Right kidney (tissue), 1 donor: Measurements from ENCODE around the gene UPK3B.
"Not testable (repeated sequence)": the region's sequence is repeated elsewhere in the genome, so short reads cannot be mapped to it uniquely, and the experiment has no call there.

Experiments
- DNase-seq: peaks from one replicate; pipeline ENCODE4 v3.0.0-alpha.2; 2016

The UPK3B gene

GRCh38 chr7:76487969-76488368 is 22.4 kb upstream of the UPK3B start:
- DNase-seq, result not testable (repeated sequence)

- DNase-seq, result not testable (repeated sequence)
Measured at GRCh38 chr7:76492139-76492538, 18.2 kb upstream of the UPK3B start.

GRCh38 chr7:76495717-76496116 is 14.6 kb upstream of the UPK3B start:
- not testable (repeated sequence) for DNase-seq

GRCh38 chr7:76497918-76498582 is 12.3 kb upstream of the UPK3B start:
- DNase-seq, result not testable (repeated sequence)

- DNase-seq, result not testable (repeated sequence)
Measured at GRCh38 chr7:76498583-76499200, 11.7 kb upstream of the UPK3B start.

GRCh38 chr7:76499201-76499923 is 11.0 kb upstream of the UPK3B start:
- DNase-seq, result not testable (repeated sequence)

GRCh38 chr7:76499924-76500241 is 10.5 kb upstream of the UPK3B start:
- not testable (repeated sequence) for DNase-seq

GRCh38 chr7:76502224-76502623 is 8.1 kb upstream of the UPK3B start:
- not testable (repeated sequence) for DNase-seq

- not testable (repeated sequence) for DNase-seq
Measured at GRCh38 chr7:76502836-76503235, 7.5 kb upstream of the UPK3B start.

GRCh38 chr7:76503244-76503643 is 7.1 kb upstream of the UPK3B start:
- DNase-seq, result not testable (repeated sequence)

- not testable (repeated sequence) for DNase-seq
Measured at GRCh38 chr7:76504351-76505167, 5.8 kb upstream of the UPK3B start.

- no peak for DNase-seq
Measured at GRCh38 chr7:76505168-76506080, 4.9 kb upstream of the UPK3B start.

- no peak for DNase-seq
Measured at GRCh38 chr7:76506081-76506440, 4.3 kb upstream of the UPK3B start.

GRCh38 chr7:76506643-76507042 is 3.7 kb upstream of the UPK3B start:
- not testable (repeated sequence) for DNase-seq

- no peak for DNase-seq
Measured at GRCh38 chr7:76507723-76508406, 2.5 kb upstream of the UPK3B start.

GRCh38 chr7:76511200-76511910 is 1.0 kb downstream of the UPK3B start:
- DNase-seq, result not testable (repeated sequence)

GRCh38 chr7:76511911-76512885 is 1.8 kb downstream of the UPK3B start:
- not testable (repeated sequence) for DNase-seq

GRCh38 chr7:76512941-76513816 is 2.8 kb downstream of the UPK3B start:
- peak; percentile 4 for DNase-seq
